HG02623 (cell line): ENCODE measurements around the gene ZNF527.
"Not testable (repeated sequence)": the region's sequence is repeated elsewhere in the genome, so short reads cannot be mapped to it uniquely, and the experiment has no call there.

Experiments
- ATAC-seq: cut with Tn5 transposase; IDR thresholded peaks from one replicate; pipeline ENCODE4 v1.9.1; 2021; ENCODE audit warnings: moderate library complexity; ENCODE audit not compliant: unreplicated experiment

The ZNF527 gene

GRCh38 chr19:37370880-37371661, at the start of gene ZNF527:
Gene ZNF527 (plus strand): TSS chr19:37371099. CDS start chr19:37374199, 3,100 bp downstream.
- peak; percentile 98 for ATAC-seq

GRCh38 chr19:37329686-37330085, 41.2 kb upstream of the ZNF527 start:
- no peak for ATAC-seq

GRCh38 chr19:37332839-37333238, 38.1 kb upstream of the ZNF527 start:
- no peak for ATAC-seq

GRCh38 chr19:37333457-37333856, 37.4 kb upstream of the ZNF527 start:
- ATAC-seq, result no peak

- peak; percentile 53 for ATAC-seq
Observed at GRCh38 chr19:37334179-37335071, 36.5 kb upstream of the ZNF527 start.

GRCh38 chr19:37342753-37343152, 28.1 kb upstream of the ZNF527 start:
- no peak for ATAC-seq

- ATAC-seq, result no peak
Observed at GRCh38 chr19:37346091-37346490, 24.8 kb upstream of the ZNF527 start.

- no peak for ATAC-seq
Observed at GRCh38 chr19:37348060-37348459, 22.8 kb upstream of the ZNF527 start.

GRCh38 chr19:37353968-37354367, 16.9 kb upstream of the ZNF527 start:
- ATAC-seq, result no peak

- no peak for ATAC-seq
Observed at GRCh38 chr19:37355901-37356300, 15.0 kb upstream of the ZNF527 start.

GRCh38 chr19:37361994-37362393, 8.9 kb upstream of the ZNF527 start:
- ATAC-seq, result no peak

- ATAC-seq, result no peak
Observed at GRCh38 chr19:37362733-37363132, 8.2 kb upstream of the ZNF527 start.

GRCh38 chr19:37370386-37370879, 466 bp upstream of the ZNF527 start:
- peak; percentile 9 for ATAC-seq

- ATAC-seq, result no peak
Observed at GRCh38 chr19:37389234-37389633, 18.3 kb downstream of the ZNF527 start.

GRCh38 chr19:37391399-37391798, 20.5 kb downstream of the ZNF527 start:
- not testable (repeated sequence) for ATAC-seq

- ATAC-seq, result no peak
Observed at GRCh38 chr19:37401078-37401477, 30.2 kb downstream of the ZNF527 start.

- ATAC-seq, result no peak
Observed at GRCh38 chr19:37403403-37403802, 32.5 kb downstream of the ZNF527 start.

GRCh38 chr19:37406140-37406846, 35.4 kb downstream of the ZNF527 start:
- not testable (repeated sequence) for ATAC-seq

- no peak for ATAC-seq
Observed at GRCh38 chr19:37412700-37413099, 41.8 kb downstream of the ZNF527 start.

GRCh38 chr19:37413313-37414084, 42.6 kb downstream of the ZNF527 start:
- no peak for ATAC-seq
